Left colon (tissue), 2 donors: ENCODE results near the gene AFAP1L1. TPM values are rescaled to one million over a fixed set of nuclear protein-coding genes. Genes with fewer than 3 reads are reported as not detected.

Source experiments
- ATAC-seq: fragments of 200-7000 bp; cut with Tn5 transposase; one replicate; pipeline ENCODE4 v1.9.1; 2020; ENCODE audit warnings: mild to moderate bottlenecking, moderate library complexity
- DNase-seq, 2 donors: peaks; one replicate each; pipeline ENCODE4 v3.0.0-alpha.2; 2020
- intact Hi-C, 2 donors: fragments of 100-400 bp; cut with DNase I in 1 of 2; cut with micrococcal nuclease in 1 of 2; formaldehyde crosslinking; loops; one replicate each; pipeline versions ENCODE4 v1.11.2 to v1.14.0; 2022; cut with DNase I, micrococcal nuclease
- total RNA-seq, 2 donors: library from RNA; stranded (reverse); fragmentation: NEBNext Ultra II Directional; extraction: Animal tissue kit (Norgen Biotek cat#: 25700); gene quantifications; one replicate each; pipeline ENCODE4 v1.2.1, GENCODE V29; 2021
- donor health status: DM: no; HTN: no; CAD: no.
- donor health status: DM: yes; HTN: yes; CAD: no.

AFAP1L1 gene
- total RNA-seq, 2 donors from 2014 or later = 1.9 to 2.7 TPM

- DNase-seq = no peak
- intact Hi-C loops = no loop called here
- ATAC-seq = no peak
Observed at GRCh38 chr5:149302641-149303040, 31.0 kb downstream of the AFAP1L1 start.

- DNase-seq (no peak), ATAC-seq (no peak)
- intact Hi-C loops = no loop called here
Observed at GRCh38 chr5:149303210-149303609, 31.6 kb downstream of the AFAP1L1 start.

GRCh38 chr5:149304195-149305078 lies 32.8 kb downstream of the AFAP1L1 start:
- no peak for ATAC-seq

GRCh38 chr5:149309354-149309753 lies 37.7 kb downstream of the AFAP1L1 start:
- intact Hi-C loops = no loop called here
- no peak for ATAC-seq
- DNase-seq = no peak

More at GRCh38 chr5:149304195-149305078, 32.8 kb downstream of the AFAP1L1 start:
- intact Hi-C loops = no loop called here
- DNase-seq = no peak

GRCh38 chr5:149310488-149310887 lies 38.8 kb downstream of the AFAP1L1 start:
- intact Hi-C loops = no loop called here
- ATAC-seq (no peak), DNase-seq (no peak)

- intact Hi-C loops = no loop called here
- no peak for DNase-seq
- ATAC-seq = no peak
Observed at GRCh38 chr5:149310947-149311658, 39.4 kb downstream of the AFAP1L1 start.

- no peak for ATAC-seq
- intact Hi-C loops = no loop called here
- no peak for DNase-seq
Observed at GRCh38 chr5:149313151-149313841, 41.6 kb downstream of the AFAP1L1 start.

GRCh38 chr5:149314571-149315111 lies 43.0 kb downstream of the AFAP1L1 start:
- ATAC-seq (no peak), DNase-seq (no peak)
- intact Hi-C loops = loop anchor here in 1 of 2 donors (5.0 kb wide), 1 partner anchor 128 kb away; no protein-coding TSS in a partner anchor

GRCh38 chr5:149315753-149316152 lies 44.1 kb downstream of the AFAP1L1 start:
- no peak for ATAC-seq
- intact Hi-C loops = loop anchor here in 1 of 2 donors (5.0 kb wide), 1 partner anchor 127 kb away; no protein-coding TSS in a partner anchor
- DNase-seq = no peak

GRCh38 chr5:149317281-149318048 lies 45.8 kb downstream of the AFAP1L1 start:
- DNase-seq (peak in 1 of 2 donors; percentile 36), ATAC-seq (no peak)
- intact Hi-C loops = loop anchor here in 1 of 2 donors (5.0 kb wide), 1 partner anchor 125 kb away; no protein-coding TSS in a partner anchor

- intact Hi-C loops = loop anchor here in 1 of 2 donors (5.0 kb wide), 1 partner anchor 123 kb away; no protein-coding TSS in a partner anchor
- DNase-seq = no peak
- ATAC-seq = no peak
Observed at GRCh38 chr5:149319174-149319573, 47.5 kb downstream of the AFAP1L1 start.

GRCh38 chr5:149320791-149321330 lies 49.2 kb downstream of the AFAP1L1 start:
- peak; percentile 95 to 97 for DNase-seq
- intact Hi-C loops = no loop called here
- peak; percentile 95 for ATAC-seq

- peak; percentile 77 for ATAC-seq
- intact Hi-C loops = no loop called here
- peak; percentile 78 to 79 for DNase-seq
Observed at GRCh38 chr5:149322518-149322917, 50.9 kb downstream of the AFAP1L1 start.

- DNase-seq = no peak
- intact Hi-C loops = no loop called here
- no peak for ATAC-seq
Observed at GRCh38 chr5:149323210-149323609, 51.6 kb downstream of the AFAP1L1 start.

GRCh38 chr5:149323621-149324205 lies 52.1 kb downstream of the AFAP1L1 start:
- intact Hi-C loops = no loop called here
- ATAC-seq (no peak), DNase-seq (no peak)

GRCh38 chr5:149324641-149325040 lies 53.0 kb downstream of the AFAP1L1 start:
- ATAC-seq = no peak
- no peak for DNase-seq
- intact Hi-C loops = no loop called here

GRCh38 chr5:149325166-149325735 lies 53.6 kb downstream of the AFAP1L1 start:
- ATAC-seq (no peak), DNase-seq (no peak)
- intact Hi-C loops = no loop called here
